Dedifferentiated amniotic fluid mesenchymal stem cell (primary cell): ENCODE data around the gene FER1L5.
"Not testable (repeated sequence)": the region's sequence is repeated elsewhere in the genome, so short reads cannot be mapped to it uniquely, and the experiment has no call there.

Experiments
- DNase-seq: peaks from one replicate; pipeline ENCODE4 v3.0.0-alpha.2; 2016; ENCODE audit errors: extremely low spot score

The FER1L5 gene

GRCh38 chr2:96636551-96637171 lies 5.9 kb upstream of the FER1L5 start:
- DNase-seq, result no peak

GRCh38 chr2:96637385-96638143 lies 5.0 kb upstream of the FER1L5 start:
- peak; percentile 69 for DNase-seq

- peak; percentile 89 for DNase-seq
Measured at GRCh38 chr2:96638144-96639121, 4.1 kb upstream of the FER1L5 start, which contains the start of gene KANSL3. KANSL3 (minus strand) TSS chr2:96638312; CDS start chr2:96637135, 1,177 bp downstream.

GRCh38 chr2:96647681-96648080 lies 5.1 kb downstream of the FER1L5 start:
- no peak for DNase-seq

- DNase-seq, result no peak
Measured at GRCh38 chr2:96648306-96648930, 5.9 kb downstream of the FER1L5 start.

- DNase-seq, result no peak
Measured at GRCh38 chr2:96649342-96649741, 6.8 kb downstream of the FER1L5 start.

- DNase-seq, result no peak
Measured at GRCh38 chr2:96651793-96652192, 9.2 kb downstream of the FER1L5 start.

GRCh38 chr2:96654791-96655190 lies 12.2 kb downstream of the FER1L5 start:
- not testable (repeated sequence) for DNase-seq

- DNase-seq, result no peak
Measured at GRCh38 chr2:96655526-96655925, 13.0 kb downstream of the FER1L5 start.

- DNase-seq, result no peak
Measured at GRCh38 chr2:96656540-96656939, 14.0 kb downstream of the FER1L5 start.

GRCh38 chr2:96661324-96661723 lies 18.8 kb downstream of the FER1L5 start:
- no peak for DNase-seq

- no peak for DNase-seq
Measured at GRCh38 chr2:96662360-96662759, 19.8 kb downstream of the FER1L5 start.

GRCh38 chr2:96663177-96663576 lies 20.6 kb downstream of the FER1L5 start:
- no peak for DNase-seq

- no peak for DNase-seq
Measured at GRCh38 chr2:96663829-96664228, 21.3 kb downstream of the FER1L5 start.

- no peak for DNase-seq
Measured at GRCh38 chr2:96664366-96664925, 21.9 kb downstream of the FER1L5 start.

GRCh38 chr2:96665083-96665569 lies 22.6 kb downstream of the FER1L5 start:
- peak; percentile 98 for DNase-seq

- not testable (repeated sequence) for DNase-seq
Measured at GRCh38 chr2:96665717-96666116, 23.2 kb downstream of the FER1L5 start.

- DNase-seq, result no peak
Measured at GRCh38 chr2:96668771-96669170, 26.2 kb downstream of the FER1L5 start.

- no peak for DNase-seq
Measured at GRCh38 chr2:96669539-96670215, 27.1 kb downstream of the FER1L5 start.

GRCh38 chr2:96679848-96680247 lies 37.3 kb downstream of the FER1L5 start:
- DNase-seq, result no peak
